GM18951 (cell line): ENCODE data around the gene USP16.
"Not testable (repeated sequence)": the region's sequence is repeated elsewhere in the genome, so short reads cannot be mapped to it uniquely, and the experiment has no call there.

Experiments used
- POLR2A ChIP-seq: IDR thresholded peaks from 4 replicates; pipeline ENCODE4 v1.6.1; 2011; ENCODE audit warnings: mild to moderate bottlenecking; ENCODE audit not compliant: insufficient read length, insufficient read depth; ENCODE audit errors: extremely low read depth
- in situ Hi-C: fragments of 300-500 bp; cut with MboI; formaldehyde crosslinking; loops from one replicate; pipeline ENCODE4 v1.12.0; 2022; ENCODE audit warnings: low sequenced_read_pairs, mixed read lengths, inconsistent platforms; ENCODE audit not compliant: unreplicated experiment

Gene USP16

DNA sequence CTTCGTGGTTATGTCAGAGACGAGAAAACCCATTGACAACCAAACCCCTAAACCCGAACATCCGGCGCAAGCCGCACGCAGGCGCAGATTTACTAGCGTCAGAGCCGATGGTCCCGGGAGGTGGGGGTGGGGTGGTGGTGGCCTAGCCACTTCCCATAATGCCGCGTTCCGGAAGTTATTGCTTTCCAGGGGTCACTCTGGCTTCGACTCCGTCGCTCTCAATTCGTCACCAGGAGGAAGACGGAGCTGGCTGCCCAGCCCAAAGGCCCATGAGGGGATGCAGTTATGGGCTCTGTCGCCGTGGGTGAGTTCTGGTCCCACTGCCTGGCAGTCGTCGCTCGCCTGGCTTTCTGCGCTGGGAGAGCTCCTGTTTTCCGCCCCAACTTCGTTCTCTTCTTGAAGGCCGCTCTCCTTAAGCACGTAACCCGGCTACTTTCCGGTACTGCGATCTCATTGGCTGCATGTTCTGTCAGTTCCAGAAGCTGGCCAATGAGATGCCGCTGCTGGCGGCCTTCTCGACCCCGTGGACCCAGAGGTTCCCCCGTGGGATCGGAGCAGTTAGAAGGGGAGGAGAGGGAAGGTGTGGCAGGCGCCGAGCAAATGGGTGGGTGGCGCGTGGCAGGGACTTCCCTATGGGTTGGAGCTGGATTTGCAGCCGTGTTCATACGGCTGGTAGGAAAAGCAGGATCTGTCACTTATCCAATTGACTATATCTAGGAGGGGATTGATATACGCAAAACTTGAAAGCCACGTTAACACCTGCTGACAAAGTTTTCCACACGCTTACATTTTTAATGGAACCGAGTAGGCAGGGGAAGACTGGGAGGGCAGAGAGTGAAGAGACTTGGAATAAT is at the start of gene USP16:
TSS of gene USP16 (plus strand) at position 195 of the 854 bp plus-strand sequence. CDS start 3,246 bp downstream, outside the sequence.
- in situ Hi-C loops = no loop called here
- peak; percentile 86 for TF ChIP-seq POLR2A

GRCh38 chr21:28975397-28975796 is 49.1 kb upstream of the USP16 start:
- in situ Hi-C loops = no loop called here
- TF ChIP-seq POLR2A = no peak

DNA sequence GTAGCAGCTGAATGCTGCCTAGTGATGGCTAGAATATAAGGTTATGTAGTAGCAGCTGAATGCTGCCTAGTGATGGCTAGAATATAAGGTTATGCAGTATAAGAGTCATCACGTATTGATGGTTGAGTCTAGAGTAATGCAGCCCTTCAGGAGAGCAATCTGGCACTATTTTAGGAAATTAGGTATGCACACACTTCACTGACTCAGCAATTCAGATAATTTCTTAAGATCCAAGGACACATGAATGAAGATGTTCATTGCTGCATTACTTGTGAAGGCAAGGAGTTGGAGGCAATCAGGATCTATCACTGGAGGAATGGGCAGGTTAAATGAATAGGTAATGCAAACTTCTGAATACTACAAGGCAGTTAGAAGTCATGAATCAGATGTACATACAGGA is 45.4 kb upstream of the USP16 start:
- in situ Hi-C loops = no loop called here
- no peak for TF ChIP-seq POLR2A

DNA sequence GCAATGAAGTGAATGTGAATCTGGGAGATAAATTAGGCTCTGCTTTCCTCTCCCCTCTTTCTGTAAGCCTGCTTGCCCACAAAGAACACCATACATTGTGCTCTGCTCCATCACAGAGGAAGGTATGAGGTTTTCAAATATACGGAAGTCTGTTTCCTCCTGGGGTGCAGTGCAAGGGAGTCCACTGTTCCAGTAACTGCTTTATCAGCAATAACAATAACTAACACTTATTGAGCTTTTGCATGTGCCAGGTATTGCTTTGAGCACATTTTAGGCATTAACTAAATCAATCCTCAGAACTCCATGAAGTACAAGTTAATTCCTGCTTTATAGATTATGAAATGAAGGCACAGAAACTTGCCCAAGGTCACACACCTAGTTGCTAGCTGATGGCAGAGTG is 41.8 kb upstream of the USP16 start:
- no peak for TF ChIP-seq POLR2A
- in situ Hi-C loops = no loop called here

DNA sequence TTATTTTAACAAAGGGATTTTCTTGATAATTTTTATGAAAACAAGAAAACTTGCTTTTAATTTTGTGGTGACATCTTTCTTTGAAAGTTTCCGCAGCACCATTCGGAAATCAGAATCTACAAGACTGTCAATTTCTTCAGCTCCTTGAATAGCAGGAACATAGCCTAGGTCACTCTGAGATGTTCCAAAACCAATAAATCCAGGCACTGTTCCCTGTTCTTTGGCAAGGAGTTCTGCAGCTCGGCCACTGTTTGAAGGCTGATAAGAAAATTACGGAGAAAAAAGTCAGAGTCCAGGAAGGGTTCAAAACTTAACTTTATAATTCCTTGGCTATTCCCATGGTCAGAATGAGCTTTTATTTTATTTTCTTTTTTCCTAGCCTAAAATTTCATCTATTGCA is 37.8 kb upstream of the USP16 start:
- in situ Hi-C loops = no loop called here
- no peak for TF ChIP-seq POLR2A

DNA sequence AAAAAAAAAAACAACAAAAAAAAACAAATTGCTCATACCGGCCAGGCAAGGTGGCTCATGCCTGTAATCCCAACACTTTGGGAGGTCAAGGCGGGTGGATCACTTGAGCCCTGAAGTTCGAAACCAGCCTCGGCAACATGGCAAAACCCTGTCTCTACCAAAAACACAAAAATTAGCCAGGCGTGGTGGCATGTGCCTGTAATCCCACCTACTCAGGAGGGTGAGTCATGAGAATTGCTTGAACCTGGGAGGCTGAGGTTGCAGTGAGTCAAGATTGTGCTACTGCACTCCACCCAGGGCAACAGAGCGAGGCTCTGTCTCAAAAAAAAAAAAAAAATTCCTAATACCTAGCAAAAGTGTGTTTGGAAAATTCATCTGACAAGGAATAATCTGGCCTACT is 36.3 kb upstream of the USP16 start:
- in situ Hi-C loops = not testable (repeated sequence)

DNA sequence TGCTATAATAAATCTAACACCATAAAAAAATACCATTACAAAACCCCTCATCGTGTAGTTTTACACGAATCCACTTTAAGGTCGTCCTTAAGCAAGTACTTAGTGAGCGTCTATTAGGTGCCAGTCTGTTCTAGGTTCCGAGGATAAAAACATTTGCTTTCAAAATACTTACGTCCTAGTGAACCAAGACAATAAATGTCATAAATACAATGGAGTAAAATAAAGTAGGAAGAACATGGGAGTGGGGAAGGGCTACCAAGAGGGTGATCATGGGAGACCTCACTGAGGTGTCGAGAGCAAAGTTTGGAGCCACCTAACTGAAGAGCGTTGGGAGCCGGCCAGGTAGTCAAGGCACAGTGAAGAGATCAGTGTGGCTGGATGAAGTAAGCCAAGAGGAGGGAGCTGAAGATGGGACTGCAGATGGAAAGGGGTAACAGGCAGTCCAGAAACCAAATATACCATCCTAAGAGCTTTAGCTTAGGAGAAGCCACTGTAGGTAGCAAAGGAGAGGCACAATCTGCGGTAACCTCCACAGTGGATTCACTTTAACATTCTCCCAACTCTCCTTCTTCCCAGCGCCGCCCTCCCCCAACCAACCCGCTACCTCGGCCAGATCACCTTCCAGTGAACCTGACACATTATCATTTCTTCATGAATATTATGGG is 32.5 kb upstream of the USP16 start:
- no peak for TF ChIP-seq POLR2A
- in situ Hi-C loops = no loop called here

DNA sequence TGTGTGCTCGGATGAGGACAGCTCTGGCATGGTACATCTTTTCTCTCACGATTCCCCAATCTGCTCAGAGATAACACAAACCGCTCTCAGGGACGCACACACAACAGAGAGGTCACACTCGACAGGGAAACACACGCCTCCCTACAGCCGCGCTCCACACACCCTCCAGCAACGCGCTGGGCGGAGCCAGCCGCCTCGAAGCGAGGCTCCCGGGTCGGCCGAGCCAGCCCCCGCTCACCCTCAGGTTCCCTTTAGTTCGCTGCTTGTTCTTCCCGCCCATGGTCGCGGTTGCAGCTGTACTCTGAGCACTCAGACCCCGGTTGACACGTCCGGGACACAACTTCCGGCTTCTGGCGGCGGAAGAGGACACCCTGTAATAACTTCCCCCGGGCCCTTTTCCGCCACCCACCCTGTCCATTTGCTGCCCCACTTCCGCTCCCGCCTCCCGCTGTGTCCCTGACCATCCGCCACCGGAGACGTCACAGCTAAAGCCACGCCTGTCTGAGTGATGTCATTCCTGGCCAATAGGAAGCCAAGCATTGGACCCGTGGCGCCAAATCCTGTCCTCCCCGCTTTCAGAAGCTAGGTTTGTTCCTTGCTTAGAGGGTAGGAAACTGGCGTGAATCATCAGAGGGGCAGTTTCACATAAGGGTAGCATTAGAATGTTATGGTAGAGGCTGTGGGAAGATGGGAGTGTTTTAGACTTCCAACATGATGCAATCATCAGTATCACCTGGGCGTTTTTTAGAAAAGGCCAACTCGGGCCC is 31.8 kb upstream of the USP16 start, which contains the start of gene LTN1:
TSS of gene LTN1 (minus strand) at position 352 of the 767 bp plus-strand sequence. CDS start at position 280, 72 bp downstream.
- in situ Hi-C loops = no loop called here
- peak; percentile 86 for TF ChIP-seq POLR2A

DNA sequence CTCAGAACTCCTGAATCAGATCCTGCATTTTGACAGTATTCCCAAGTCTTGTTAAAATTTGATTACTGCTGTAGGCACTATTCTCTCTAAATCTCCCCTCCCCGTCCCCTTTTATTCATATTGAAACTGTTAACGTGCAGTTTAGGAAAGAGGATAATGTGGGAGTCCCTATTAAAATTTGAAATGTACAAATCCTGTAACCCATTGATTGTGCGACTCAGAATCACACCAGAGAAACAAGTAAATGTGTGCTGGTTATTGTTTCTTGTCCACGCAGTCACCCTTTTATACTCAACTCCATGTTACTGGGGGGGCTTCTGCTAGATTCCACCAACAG is 31.2 kb upstream of the USP16 start:
- TF ChIP-seq POLR2A = no peak
- in situ Hi-C loops = no loop called here

- in situ Hi-C loops = no loop called here
- TF ChIP-seq POLR2A = peak; percentile 99
Observed at GRCh38 chr21:29002442-29003144, 21.9 kb upstream of the USP16 start.

DNA sequence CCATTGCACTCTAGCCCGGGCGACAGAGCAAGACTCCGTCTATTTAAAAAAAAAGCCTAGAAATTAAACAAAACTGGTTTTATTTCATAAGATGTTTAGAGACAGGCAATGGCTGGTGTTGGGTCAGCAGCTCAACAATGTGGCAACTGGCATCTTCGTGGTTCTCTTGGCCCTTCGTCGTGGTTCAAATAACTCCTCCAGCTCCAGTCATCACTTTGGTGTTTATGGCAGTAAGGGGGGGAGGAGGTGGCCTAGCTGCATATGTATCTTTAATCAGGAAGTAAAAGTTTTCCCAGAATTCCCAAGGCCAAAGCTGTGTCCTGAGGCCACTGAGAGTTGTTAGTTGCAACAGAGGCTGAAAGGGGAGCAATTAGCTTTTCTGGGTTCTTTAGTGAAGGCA is 18.8 kb upstream of the USP16 start:
- TF ChIP-seq POLR2A = no peak
- in situ Hi-C loops = no loop called here

GRCh38 chr21:29007135-29007534 is 17.3 kb upstream of the USP16 start:
- TF ChIP-seq POLR2A = no peak

DNA sequence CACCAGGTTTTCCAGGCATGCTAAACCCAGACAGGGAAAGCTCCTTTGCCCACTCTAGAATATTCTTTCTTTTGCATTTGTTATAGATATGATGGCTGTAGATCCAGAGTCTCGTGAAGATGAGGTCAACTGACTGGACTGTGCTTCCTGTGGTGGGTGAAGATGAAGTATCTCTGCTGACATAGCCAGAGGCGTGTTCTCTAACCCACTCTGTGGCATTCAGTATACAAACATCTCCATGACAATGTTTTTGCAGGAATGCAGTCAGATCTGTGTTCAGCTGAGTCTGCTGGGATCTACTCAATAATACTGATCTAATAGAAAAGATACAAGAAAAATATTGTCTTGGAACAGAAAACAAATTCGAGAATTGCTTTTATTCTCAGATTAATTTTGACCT is 16.7 kb upstream of the USP16 start:
- no peak for TF ChIP-seq POLR2A
- in situ Hi-C loops = no loop called here

More at GRCh38 chr21:29007135-29007534, 17.3 kb upstream of the USP16 start:
- in situ Hi-C loops = no loop called here
